Measurements from ENCODE around the gene TALDO1. TPM values are rescaled to one million over a fixed set of nuclear protein-coding genes. Genes with fewer than 3 reads are reported as not detected.

The TALDO1 gene
- total and polyA plus RNA-seq, 2 donors from 2014 or later: 175 to 312 TPM

DNA sequence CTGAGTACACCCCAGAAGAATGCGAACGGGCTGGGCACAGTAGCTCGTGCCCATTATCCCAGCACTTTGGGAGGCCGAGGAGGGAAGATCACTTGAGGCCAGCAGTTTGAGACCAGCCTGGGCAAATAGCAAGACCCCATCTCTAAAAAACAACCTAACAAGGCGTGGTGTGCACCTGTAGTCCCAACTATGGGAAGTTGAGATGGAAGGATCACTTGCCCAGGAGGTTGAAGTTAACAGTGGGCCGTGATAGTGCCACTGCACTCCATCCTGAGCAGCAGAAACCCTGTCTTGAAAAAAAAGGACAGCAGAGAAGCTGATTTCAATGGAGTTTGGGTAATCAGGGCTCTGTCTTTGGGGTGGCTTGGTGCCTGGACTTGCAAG is 65.8 kb downstream of the TALDO1 start:
- intact Hi-C loops (cut with DNase I): no loop called here
- TF ChIP-seq, protein P1, sequence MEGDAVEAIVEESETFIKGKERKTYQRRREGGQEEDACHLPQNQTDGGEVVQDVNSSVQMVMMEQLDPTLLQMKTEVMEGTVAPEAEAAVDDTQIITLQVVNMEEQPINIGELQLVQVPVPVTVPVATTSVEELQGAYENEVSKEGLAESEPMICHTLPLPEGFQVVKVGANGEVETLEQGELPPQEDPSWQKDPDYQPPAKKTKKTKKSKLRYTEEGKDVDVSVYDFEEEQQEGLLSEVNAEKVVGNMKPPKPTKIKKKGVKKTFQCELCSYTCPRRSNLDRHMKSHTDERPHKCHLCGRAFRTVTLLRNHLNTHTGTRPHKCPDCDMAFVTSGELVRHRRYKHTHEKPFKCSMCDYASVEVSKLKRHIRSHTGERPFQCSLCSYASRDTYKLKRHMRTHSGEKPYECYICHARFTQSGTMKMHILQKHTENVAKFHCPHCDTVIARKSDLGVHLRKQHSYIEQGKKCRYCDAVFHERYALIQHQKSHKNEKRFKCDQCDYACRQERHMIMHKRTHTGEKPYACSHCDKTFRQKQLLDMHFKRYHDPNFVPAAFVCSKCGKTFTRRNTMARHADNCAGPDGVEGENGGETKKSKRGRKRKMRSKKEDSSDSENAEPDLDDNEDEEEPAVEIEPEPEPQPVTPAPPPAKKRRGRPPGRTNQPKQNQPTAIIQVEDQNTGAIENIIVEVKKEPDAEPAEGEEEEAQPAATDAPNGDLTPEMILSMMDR (IDR thresholded peaks at IDR 0.05; ENCODE audit: borderline replicate concordance, extremely low read depth, insufficient read depth): no peak
- no peak overlapping the region for H3K27ac ChIP-seq (ENCODE audit: low read depth in 2 of 2, low read length in 2 of 2)
- H3K4me3 ChIP-seq (ENCODE audit: low read length in 3 of 3): no peak overlapping the region
- no peak overlapping the region for H3K9ac ChIP-seq (ENCODE audit: low read length in 3 of 3)
- FAIRE-seq (no peak), DNase-seq (no peak)
- no peaks in the 10 kb centered on the region for H3K27me3 ChIP-seq (ENCODE audit: control insufficient read depth, insufficient read depth, low read length)
- H3K4me1 ChIP-seq (ENCODE audit: control insufficient read depth in 2 of 3, insufficient read depth in 2 of 3, low read depth in 1 of 3, low read length in 3 of 3): peaks cover 2 to 23% (median 5%) of the 10 kb centered on the region in 3 donors
- no peaks in the 10 kb centered on the region for H3K9me3 ChIP-seq (ENCODE audit: control insufficient read depth in 2 of 3, insufficient read depth in 1 of 3, low read length in 3 of 3)
- peaks cover 6 to 14% (median 14%) of the 10 kb centered on the region in 3 donors for H3K36me3 ChIP-seq (ENCODE audit: control insufficient read depth in 2 of 3, insufficient read depth in 3 of 3, low read length in 3 of 3)

DNA sequence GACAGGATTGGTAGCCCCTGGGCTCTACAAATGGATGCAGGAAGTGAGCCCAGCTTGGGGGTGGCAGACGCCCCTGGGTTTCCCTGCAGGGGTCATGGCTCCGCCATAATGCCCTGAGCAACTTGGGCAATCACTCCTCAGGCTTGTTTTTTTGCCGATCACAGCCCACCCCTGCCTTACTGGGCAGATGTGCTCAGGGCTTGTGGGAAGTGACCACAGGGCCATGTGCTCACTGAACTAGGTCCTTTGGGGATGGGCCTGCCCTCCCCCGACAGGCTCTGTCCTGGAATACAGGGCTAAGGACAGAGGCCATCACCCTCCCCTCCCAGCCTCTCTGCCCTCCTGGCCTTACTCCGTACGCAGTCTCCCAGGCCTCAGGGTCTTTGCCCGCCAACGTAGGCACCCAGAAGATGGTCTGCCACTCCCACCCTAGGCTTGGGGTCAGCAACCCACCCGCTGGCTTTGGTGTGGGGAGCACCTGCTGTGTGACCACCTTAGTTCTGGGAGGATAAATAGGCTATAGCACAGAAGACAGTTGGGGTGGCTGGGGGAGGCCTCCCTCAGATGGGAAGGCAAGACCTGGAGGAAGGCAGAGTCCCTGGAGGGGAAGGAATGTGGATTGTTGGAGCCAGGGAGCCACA is 66.3 kb downstream of the TALDO1 start:
- intact Hi-C loops (cut with DNase I): no loop called here
- H3K27ac ChIP-seq (ENCODE audit: low read depth in 2 of 2, low read length in 2 of 2): no peak overlapping the region

More for the DNA sequence above, 66.3 kb downstream of the TALDO1 start:
- FAIRE-seq (no peak), DNase-seq (no peak)
- H3K4me3 ChIP-seq (ENCODE audit: low read length in 3 of 3): no peak overlapping the region
- no peak overlapping the region for H3K9ac ChIP-seq (ENCODE audit: low read length in 3 of 3)
- H3K27me3 ChIP-seq (ENCODE audit: control insufficient read depth, insufficient read depth, low read length): no peaks in the 10 kb centered on the region
- peaks cover 6 to 14% (median 14%) of the 10 kb centered on the region in 3 donors for H3K36me3 ChIP-seq (ENCODE audit: control insufficient read depth in 2 of 3, insufficient read depth in 3 of 3, low read length in 3 of 3)
- H3K9me3 ChIP-seq (ENCODE audit: control insufficient read depth in 2 of 3, insufficient read depth in 1 of 3, low read length in 3 of 3): no peaks in the 10 kb centered on the region
- TF ChIP-seq, protein P1 (IDR thresholded peaks at IDR 0.05; ENCODE audit: borderline replicate concordance, extremely low read depth, insufficient read depth): no peak
- peaks cover 2 to 21% (median 7%) of the 10 kb centered on the region in 3 donors for H3K4me1 ChIP-seq (ENCODE audit: control insufficient read depth in 2 of 3, insufficient read depth in 2 of 3, low read depth in 1 of 3, low read length in 3 of 3)

Other genes starting within 250 kb of the TALDO1 start
- 191 TPM for gene RNH1, start 240.2 kb upstream of the TALDO1 start, total RNA-seq
- gene RNH1, start 240.2 kb upstream of the TALDO1 start, polyA plus RNA-seq (ENCODE audit: insufficient read depth, low read depth, low replicate concordance): 171 TPM
- 66.1 TPM for gene HRAS, start 211.9 kb upstream of the TALDO1 start, total RNA-seq
- gene HRAS, start 211.9 kb upstream of the TALDO1 start, polyA plus RNA-seq (ENCODE audit: insufficient read depth, low read depth, low replicate concordance): 100 TPM
- 7.7 TPM for gene LRRC56, start 209.9 kb upstream of the TALDO1 start, total RNA-seq
- gene LRRC56, start 209.9 kb upstream of the TALDO1 start, polyA plus RNA-seq (ENCODE audit: insufficient read depth, low read depth, low replicate concordance): 1.2 TPM
- 8.0 TPM for gene LMNTD2, start 186.7 kb upstream of the TALDO1 start, total RNA-seq
- gene LMNTD2, start 186.7 kb upstream of the TALDO1 start, polyA plus RNA-seq (ENCODE audit: insufficient read depth, low read depth, low replicate concordance): 6.2 TPM
- 106 TPM for gene RASSF7, start 186.5 kb upstream of the TALDO1 start, total RNA-seq
- gene RASSF7, start 186.5 kb upstream of the TALDO1 start, polyA plus RNA-seq (ENCODE audit: insufficient read depth, low read depth, low replicate concordance): 108 TPM
- 30.9 TPM for gene PHRF1, start 171.0 kb upstream of the TALDO1 start, total RNA-seq
- gene PHRF1, start 171.0 kb upstream of the TALDO1 start, polyA plus RNA-seq (ENCODE audit: insufficient read depth, low read depth, low replicate concordance): 7.5 TPM
- 36.7 TPM for gene IRF7, start 131.5 kb upstream of the TALDO1 start, total RNA-seq
- 21.5 TPM for gene IRF7, start 131.5 kb upstream of the TALDO1 start, polyA plus RNA-seq (ENCODE audit: insufficient read depth, low read depth, low replicate concordance)
- 7.0 TPM for gene CDHR5, start 122.5 kb upstream of the TALDO1 start, total RNA-seq
- gene CDHR5, start 122.5 kb upstream of the TALDO1 start, polyA plus RNA-seq (ENCODE audit: insufficient read depth, low read depth, low replicate concordance): 45.6 TPM
- gene SCT, start 120.3 kb upstream of the TALDO1 start, total RNA-seq: not detected
- gene SCT, start 120.3 kb upstream of the TALDO1 start, polyA plus RNA-seq (ENCODE audit: insufficient read depth, low read depth, low replicate concordance): not detected
- gene DRD4, start 110.2 kb upstream of the TALDO1 start, total RNA-seq: 1.1 TPM
- 0.47 TPM for gene DRD4, start 110.2 kb upstream of the TALDO1 start, polyA plus RNA-seq (ENCODE audit: insufficient read depth, low read depth, low replicate concordance)
- 54.5 TPM for gene DEAF1, start 52.2 kb upstream of the TALDO1 start, total RNA-seq
- 30.2 TPM for gene DEAF1, start 52.2 kb upstream of the TALDO1 start, polyA plus RNA-seq (ENCODE audit: insufficient read depth, low read depth, low replicate concordance)
- gene TMEM80, start 51.6 kb upstream of the TALDO1 start, total RNA-seq: 38.6 TPM
- 36.2 TPM for gene TMEM80, start 51.6 kb upstream of the TALDO1 start, polyA plus RNA-seq (ENCODE audit: insufficient read depth, low read depth, low replicate concordance)
- gene EPS8L2, start 41.2 kb upstream of the TALDO1 start, total RNA-seq: 287 TPM
- 199 TPM for gene EPS8L2, start 41.2 kb upstream of the TALDO1 start, polyA plus RNA-seq (ENCODE audit: insufficient read depth, low read depth, low replicate concordance)
- gene GATD1, start 30.0 kb downstream of the TALDO1 start, total RNA-seq: 66.2 TPM
- gene GATD1, start 30.0 kb downstream of the TALDO1 start, polyA plus RNA-seq (ENCODE audit: insufficient read depth, low read depth, low replicate concordance): 38.3 TPM
- gene CEND1, start 42.6 kb downstream of the TALDO1 start, total RNA-seq: 0.16 TPM
- gene CEND1, start 42.6 kb downstream of the TALDO1 start, polyA plus RNA-seq (ENCODE audit: insufficient read depth, low read depth, low replicate concordance): 3.6 TPM
- 17.8 TPM for gene SLC25A22, start 50.8 kb downstream of the TALDO1 start, total RNA-seq
- gene SLC25A22, start 50.8 kb downstream of the TALDO1 start, polyA plus RNA-seq (ENCODE audit: insufficient read depth, low read depth, low replicate concordance): 14.3 TPM
- gene PIDD1, start 57.8 kb downstream of the TALDO1 start, total RNA-seq: 16.5 TPM
- 9.1 TPM for gene PIDD1, start 57.8 kb downstream of the TALDO1 start, polyA plus RNA-seq (ENCODE audit: insufficient read depth, low read depth, low replicate concordance)
- 1,544 TPM for gene RPLP2, start 62.5 kb downstream of the TALDO1 start, total RNA-seq
- gene RPLP2, start 62.5 kb downstream of the TALDO1 start, polyA plus RNA-seq (ENCODE audit: insufficient read depth, low read depth, low replicate concordance): 1,997 TPM
- 173 TPM for gene PNPLA2, start 71.5 kb downstream of the TALDO1 start, total RNA-seq
- gene PNPLA2, start 71.5 kb downstream of the TALDO1 start, polyA plus RNA-seq (ENCODE audit: insufficient read depth, low read depth, low replicate concordance): 67.9 TPM
- gene CRACR2B, start 80.5 kb downstream of the TALDO1 start, total RNA-seq: 22.6 TPM
- gene CRACR2B, start 80.5 kb downstream of the TALDO1 start, polyA plus RNA-seq (ENCODE audit: insufficient read depth, low read depth, low replicate concordance): 16.5 TPM
- gene CD151, start 85.5 kb downstream of the TALDO1 start, total RNA-seq: 476 TPM
- 379 TPM for gene CD151, start 85.5 kb downstream of the TALDO1 start, polyA plus RNA-seq (ENCODE audit: insufficient read depth, low read depth, low replicate concordance)
- 107 TPM for gene POLR2L, start 95.1 kb downstream of the TALDO1 start, total RNA-seq
- 376 TPM for gene POLR2L, start 95.1 kb downstream of the TALDO1 start, polyA plus RNA-seq (ENCODE audit: insufficient read depth, low read depth, low replicate concordance)
- 104 TPM for gene TSPAN4, start 95.4 kb downstream of the TALDO1 start, total RNA-seq
- gene TSPAN4, start 95.4 kb downstream of the TALDO1 start, polyA plus RNA-seq (ENCODE audit: insufficient read depth, low read depth, low replicate concordance): 81.2 TPM
- gene CHID1, start 163.3 kb downstream of the TALDO1 start, total RNA-seq: 82.2 TPM
- 128 TPM for gene CHID1, start 163.3 kb downstream of the TALDO1 start, polyA plus RNA-seq (ENCODE audit: insufficient read depth, low read depth, low replicate concordance)
- 144 TPM for gene AP2A2, start 178.4 kb downstream of the TALDO1 start, total RNA-seq
- 76.5 TPM for gene AP2A2, start 178.4 kb downstream of the TALDO1 start, polyA plus RNA-seq (ENCODE audit: insufficient read depth, low read depth, low replicate concordance)

All from kidney (tissue), 14 donors.